Kidney capillary endothelial cell (primary cell): ENCODE data around the gene ANXA2.
A peak's percentile ranks its signal among the peaks of the same experiment; 100 is the strongest.
"Not testable (repeated sequence)": the region's sequence is repeated elsewhere in the genome, so short reads cannot be mapped to it uniquely, and the experiment has no call there.

Experiments
- DNase-seq: peaks from one replicate; pipeline ENCODE4 v3.0.0-alpha.2; 2018; ENCODE audit warnings: low spot score

ANXA2 gene

DNA sequence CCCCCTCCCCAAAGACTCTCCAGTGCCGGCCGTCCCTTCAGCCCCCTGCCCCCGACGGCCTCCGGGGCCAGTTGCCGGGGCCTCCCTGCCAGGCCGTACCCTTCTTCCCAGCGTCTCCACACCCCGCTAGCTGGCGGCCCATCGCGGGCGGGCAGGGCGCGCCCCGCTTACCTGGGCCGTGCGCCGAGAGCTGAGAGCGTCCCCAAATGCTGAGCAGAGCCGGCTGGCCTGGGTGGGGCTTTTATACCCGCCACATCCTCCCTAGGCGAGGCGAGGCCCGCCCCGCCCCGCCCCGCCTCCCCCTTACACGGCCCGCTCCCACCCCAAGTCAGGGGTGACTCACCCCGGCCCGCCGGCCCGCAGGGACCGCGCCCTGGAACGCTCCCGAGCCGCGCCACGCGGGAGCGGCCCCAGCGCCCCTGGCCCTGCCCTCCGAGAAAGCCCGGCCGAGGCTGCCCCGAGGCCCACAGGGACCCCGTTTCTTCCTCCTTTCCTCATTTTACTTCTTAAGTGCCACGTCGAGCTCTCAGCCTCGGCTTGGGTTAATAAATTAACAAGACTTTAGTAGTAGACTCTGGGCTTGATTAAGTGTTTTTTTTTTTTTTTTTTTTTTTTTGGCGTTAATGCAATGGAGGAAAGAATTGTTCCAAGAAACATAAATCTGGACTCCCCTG lies at the start of gene ANXA2:
Gene ANXA2 (minus strand): TSS at position 215 of the 674 bp plus-strand sequence. CDS start 11,911 bp downstream, outside the sequence.
- DNase-seq = peak; percentile 83

DNA sequence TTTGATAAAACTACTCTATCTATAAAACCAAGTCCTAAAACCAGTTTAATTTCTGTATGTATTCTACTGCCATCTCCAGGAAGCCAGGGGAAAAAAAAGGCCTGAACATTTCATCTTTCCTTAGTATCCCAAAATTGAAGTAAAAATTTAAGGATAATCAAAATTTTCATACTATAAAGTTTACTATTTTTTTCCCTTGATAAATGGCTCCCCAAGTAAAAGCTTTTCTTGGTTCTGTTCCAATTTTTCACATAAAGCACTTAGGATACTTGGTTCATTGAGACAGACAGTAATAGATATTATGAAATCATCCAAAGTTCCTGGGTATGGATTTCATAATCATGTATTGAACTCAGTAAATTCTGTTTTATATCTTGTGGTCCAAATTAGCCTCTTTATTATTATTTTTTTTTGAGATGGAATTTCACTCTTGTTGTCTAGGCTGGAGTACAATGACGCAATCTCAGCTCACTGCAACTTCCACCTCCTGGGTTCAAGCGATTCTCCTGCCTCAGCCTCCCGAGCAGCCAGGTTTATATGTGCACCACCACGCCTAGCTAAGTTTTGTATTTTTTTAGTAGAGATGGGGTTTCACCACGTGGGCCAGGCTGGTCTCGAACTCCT lies 46.6 kb upstream of the ANXA2 start:
- peak; percentile 44 for DNase-seq

GRCh38 chr15:60442763-60443162 lies 45.0 kb upstream of the ANXA2 start:
- no peak for DNase-seq

DNA sequence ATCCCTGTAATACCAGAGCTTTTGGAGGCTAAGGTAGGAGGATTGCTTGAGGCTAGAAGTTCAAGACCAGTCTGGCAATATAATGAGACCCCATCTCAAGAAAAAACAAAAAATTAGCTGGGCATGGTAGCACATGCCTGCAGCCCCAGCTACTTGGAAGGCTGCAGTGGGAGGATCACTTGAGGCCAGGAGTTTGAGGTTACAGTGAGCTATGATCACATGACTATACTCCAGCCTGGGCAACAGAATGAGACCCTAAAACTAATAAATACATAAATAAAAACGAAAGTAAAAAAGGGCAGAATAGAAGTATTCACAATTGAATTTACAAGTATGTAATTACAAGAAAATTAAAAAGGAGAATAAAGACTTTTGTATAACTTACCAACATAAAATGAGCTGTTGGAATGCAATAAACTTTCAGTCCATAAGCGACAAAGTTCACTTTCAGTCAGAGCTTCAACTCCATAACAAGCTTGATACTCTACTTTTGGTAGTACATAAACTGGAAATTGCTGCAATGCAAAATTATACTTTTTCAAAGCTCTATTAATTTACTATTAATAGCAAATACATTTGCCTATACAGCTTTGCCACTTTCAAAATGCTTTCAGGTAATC lies 44.4 kb upstream of the ANXA2 start:
- DNase-seq = no peak

- no peak for DNase-seq
Measured at GRCh38 chr15:60441331-60441730, 43.5 kb upstream of the ANXA2 start.

GRCh38 chr15:60438646-60439045 lies 40.9 kb upstream of the ANXA2 start:
- no peak for DNase-seq

DNA sequence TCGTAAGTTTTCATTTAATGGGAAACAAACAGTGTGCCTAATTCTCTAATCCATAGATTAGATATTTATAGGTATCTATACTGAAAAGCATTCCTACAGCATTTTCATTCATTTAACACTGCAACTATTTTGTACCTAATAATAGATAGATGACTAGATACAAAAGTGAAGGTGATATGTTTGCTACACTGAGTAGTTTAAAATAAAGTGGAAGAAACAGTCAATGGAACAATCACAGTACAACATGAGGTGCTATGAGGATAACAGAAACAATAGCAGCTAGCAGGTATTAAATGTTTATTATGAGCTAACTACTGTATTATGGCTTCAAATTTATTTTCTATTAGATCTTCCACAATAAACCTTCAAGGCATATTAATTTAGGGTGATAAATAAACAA lies 31.1 kb upstream of the ANXA2 start:
- no peak for DNase-seq

GRCh38 chr15:60426870-60427508 lies 29.2 kb upstream of the ANXA2 start:
- DNase-seq = no peak

- DNase-seq = no peak
Measured at GRCh38 chr15:60425461-60425860, 27.7 kb upstream of the ANXA2 start.

DNA sequence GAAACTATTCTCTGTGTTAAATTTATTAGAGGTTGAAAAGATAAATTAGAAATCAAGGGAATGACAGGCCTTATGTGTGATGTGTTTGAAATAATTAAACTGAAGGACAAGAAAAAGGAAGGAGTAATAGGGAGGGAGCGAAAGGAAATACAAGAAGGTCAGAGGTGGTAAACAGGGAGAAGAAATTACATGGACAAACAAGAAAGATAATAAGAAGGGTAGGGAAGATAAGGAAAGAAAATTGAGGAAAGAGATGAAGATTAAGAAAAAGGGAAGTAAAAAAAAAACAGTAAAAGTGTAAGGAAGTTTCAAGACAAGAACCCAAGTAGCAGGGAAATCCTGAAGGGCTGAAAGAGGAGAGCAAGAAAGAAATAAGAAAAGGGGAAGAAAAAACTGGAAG lies 26.2 kb upstream of the ANXA2 start:
- no peak for DNase-seq

GRCh38 chr15:60423537-60423936 lies 25.8 kb upstream of the ANXA2 start:
- DNase-seq = peak; percentile 59

DNA sequence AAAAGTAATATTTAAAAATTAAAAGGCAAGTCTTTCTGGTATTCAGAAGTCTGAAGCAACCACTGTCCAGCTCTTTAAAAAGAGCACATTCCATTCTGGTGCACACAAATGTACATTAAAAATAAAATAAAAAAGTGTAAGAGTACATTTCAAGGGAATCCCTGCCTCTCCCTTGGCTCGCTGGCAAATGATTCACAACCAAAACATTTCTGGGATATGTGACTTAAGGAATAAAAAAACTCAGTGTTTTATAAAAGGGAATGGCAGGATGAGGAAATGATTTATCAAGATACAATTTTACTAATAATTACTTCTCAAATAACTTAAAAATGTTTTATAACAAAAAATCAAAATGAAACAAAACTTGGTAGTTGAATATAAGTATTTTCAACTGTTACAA lies 23.8 kb upstream of the ANXA2 start:
- peak; percentile 80 for DNase-seq

DNA sequence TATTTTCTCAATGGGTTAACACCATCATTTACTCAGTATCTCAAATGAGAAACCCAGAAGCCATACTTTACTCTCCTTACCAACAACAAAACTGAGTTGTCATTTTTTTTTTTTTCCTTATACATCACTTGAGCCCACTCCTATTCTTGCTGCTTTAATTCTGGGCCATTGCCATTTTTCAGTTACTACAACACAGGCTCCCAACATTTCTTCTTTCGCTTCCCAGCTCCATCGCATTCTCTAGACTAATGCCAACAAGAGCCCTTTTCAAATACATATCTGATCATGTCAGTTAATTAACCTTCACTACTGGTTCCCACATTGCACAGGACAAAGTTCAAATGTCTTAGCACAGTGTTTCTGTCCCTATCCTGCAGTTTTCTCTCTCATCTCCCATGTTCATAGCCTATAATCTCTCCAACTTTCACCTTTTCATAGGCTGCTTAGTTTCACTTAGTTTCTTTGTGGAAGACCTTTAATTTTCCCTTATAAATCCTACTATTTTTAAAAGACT lies 22.5 kb upstream of the ANXA2 start:
- DNase-seq = no peak

DNA sequence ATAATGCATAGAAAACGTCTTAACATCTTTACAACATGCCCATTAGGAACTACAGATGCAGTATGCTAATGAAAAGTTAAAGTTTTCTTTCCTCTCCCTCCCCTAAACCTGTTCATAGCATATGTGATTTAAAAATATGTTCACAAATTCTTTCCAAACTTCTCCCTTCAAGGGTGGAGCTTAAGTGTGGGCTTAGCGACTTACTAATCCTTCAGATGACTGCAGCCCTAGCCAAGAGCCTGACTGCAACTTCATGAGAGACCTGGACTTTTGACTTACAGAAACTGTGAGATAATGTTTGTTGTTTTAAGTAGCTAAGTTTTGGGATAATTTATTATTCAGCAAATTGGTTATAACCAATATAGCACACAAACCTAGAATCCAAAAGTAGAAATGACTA lies 22.0 kb upstream of the ANXA2 start:
- DNase-seq = no peak

- DNase-seq = no peak
Measured at GRCh38 chr15:60418096-60418495, 20.3 kb upstream of the ANXA2 start.

DNA sequence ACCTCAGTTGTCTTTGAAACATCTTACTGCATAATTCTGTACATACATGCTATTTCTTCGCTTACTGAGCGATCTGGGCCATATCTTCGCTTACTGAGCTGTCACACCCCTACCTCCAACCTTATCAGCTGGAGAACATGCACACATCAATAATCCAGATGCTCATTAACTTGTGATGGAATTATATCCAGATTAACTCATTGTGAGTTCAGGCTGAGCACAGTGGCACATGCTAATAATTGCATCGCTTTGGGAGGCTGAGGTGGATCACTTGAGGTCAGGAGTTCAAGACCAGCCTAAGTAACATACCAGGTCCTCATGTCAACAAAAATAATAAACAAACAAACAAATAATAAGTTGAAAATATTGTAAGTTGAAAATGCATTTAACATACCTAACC lies 19.3 kb upstream of the ANXA2 start:
- DNase-seq = no peak

GRCh38 chr15:60416484-60416883 lies 18.7 kb upstream of the ANXA2 start:
- no peak for DNase-seq

GRCh38 chr15:60414016-60414682 lies 16.4 kb upstream of the ANXA2 start:
- no peak for DNase-seq

- DNase-seq = no peak
Measured at GRCh38 chr15:60413231-60413824, 15.5 kb upstream of the ANXA2 start.

GRCh38 chr15:60412807-60413206 lies 15.0 kb upstream of the ANXA2 start:
- not testable (repeated sequence) for DNase-seq

- no peak for DNase-seq
Measured at GRCh38 chr15:60411774-60412425, 14.1 kb upstream of the ANXA2 start.
